ENCODE data around the gene RHOB.

- TF ChIP-seq SMC3 (IDR thresholded peaks at IDR 0.05; ENCODE audit: low read depth, low read length) (no peak), CTCF (IDR thresholded peaks at IDR 0.05) (no peak), EP300 (IDR thresholded peaks at IDR 0.05; ENCODE audit: borderline replicate concordance in 1 of 2, low read depth in 1 of 2, low read length in 1 of 2) (no peak), TAF1 (IDR thresholded peaks at IDR 0.05; ENCODE audit: borderline replicate concordance, low read depth, low read length) (no peak), POLR2AphosphoS5 (IDR thresholded peaks at IDR 0.05; ENCODE audit: low read depth, low read length) (no peak)
Observed at GRCh38 chr2:20474757-20475566, 28.1 kb downstream of the RHOB start.

Measured in SK-N-SH (cell line).